Measurements from ENCODE around the gene CELF2.

The CELF2 gene

GRCh38 chr10:11272915-11273389 is 255.3 kb downstream of the CELF2 start:
- H2BK120ac ChIP-seq (ENCODE audit: insufficient read depth, low read length, poor library complexity), result no peak overlapping the region
- no peaks in the 10 kb centered on the region for H3K9me3 ChIP-seq (ENCODE audit: insufficient read depth, low read depth, low read length)
- no peaks in the 10 kb centered on the region for H3K79me1 ChIP-seq (ENCODE audit: low read length)
- no peak overlapping the region for H4K12ac ChIP-seq (ENCODE audit: low read depth, low read length)
- no peak overlapping the region for H4K91ac ChIP-seq (ENCODE audit: low read depth, low read length)
- H2BK12ac ChIP-seq (ENCODE audit: low read length), result no peak overlapping the region
- no peak overlapping the region for H4K8ac ChIP-seq (ENCODE audit: low read depth, low read length)
- no peak overlapping the region for H3K4ac ChIP-seq (ENCODE audit: low read depth, low read length)
- no peak overlapping the region for H3K23ac ChIP-seq (ENCODE audit: low read length)
- no CpG with 5 or more reads among the region's 15 CpGs for WGBS (ENCODE audit: extremely low coverage, insufficient coverage, insufficient read length)
- H3K4me2 ChIP-seq (ENCODE audit: low read length), result no peak overlapping the region
- DNase-seq, result no peak
- H2AFZ ChIP-seq (ENCODE audit: insufficient read depth, low read length, poor library complexity), result no peak overlapping the region
- H3K9ac ChIP-seq (ENCODE audit: low read length), result no peak overlapping the region
- H2AK5ac ChIP-seq (ENCODE audit: low read length), result no peak overlapping the region
- no peak overlapping the region for H3K4me3 ChIP-seq (ENCODE audit: low read depth, low read length)
- H2BK5ac ChIP-seq (ENCODE audit: low read depth, low read length, poor library complexity), result no peak overlapping the region
- no peak overlapping the region for H3K18ac ChIP-seq (ENCODE audit: low read length)
- H3K4me1 ChIP-seq (ENCODE audit: control insufficient read depth in 1 of 2, insufficient read depth in 2 of 2, low read length in 2 of 2), result peaks cover 2% of the 10 kb centered on the region in 2 experiments
- no peaks in the 10 kb centered on the region for H3K36me3 ChIP-seq (ENCODE audit: control insufficient read depth in 1 of 2, insufficient read depth in 2 of 2, low read length in 2 of 2)
- H3K14ac ChIP-seq (ENCODE audit: low read length), result no peak overlapping the region
- no peaks in the 10 kb centered on the region for H3K79me2 ChIP-seq (ENCODE audit: control insufficient read depth, insufficient read depth, low read length, poor library complexity)
- no peaks in the 10 kb centered on the region for H3K27me3 ChIP-seq (ENCODE audit: insufficient read depth, low read length)
- H3K27ac ChIP-seq (ENCODE audit: low read depth, low read length), result no peak overlapping the region

- Histone ChIP-seq H3K36me3 (ENCODE audit: control insufficient read depth in 1 of 2, insufficient read depth in 2 of 2, low read length in 2 of 2) (no peaks in the 10 kb centered on the region), H2BK12ac (ENCODE audit: low read length) (no peak overlapping the region), H4K12ac (ENCODE audit: low read depth, low read length) (no peak overlapping the region), H3K27me3 (ENCODE audit: insufficient read depth, low read length) (no peaks in the 10 kb centered on the region), H2AFZ (ENCODE audit: insufficient read depth, low read length, poor library complexity) (no peak overlapping the region), H3K4ac (ENCODE audit: low read depth, low read length) (no peak overlapping the region), H3K79me2 (ENCODE audit: control insufficient read depth, insufficient read depth, low read length, poor library complexity) (no peaks in the 10 kb centered on the region), H3K9ac (ENCODE audit: low read length) (no peak overlapping the region), H2BK5ac (ENCODE audit: low read depth, low read length, poor library complexity) (no peak overlapping the region), H3K23ac (ENCODE audit: low read length) (no peak overlapping the region), H3K4me2 (ENCODE audit: low read length) (no peak overlapping the region), H3K79me1 (ENCODE audit: low read length) (no peaks in the 10 kb centered on the region), H3K9me3 (ENCODE audit: insufficient read depth, low read depth, low read length) (no peaks in the 10 kb centered on the region), H3K4me3 (ENCODE audit: low read depth, low read length) (no peak overlapping the region), H3K4me1 (ENCODE audit: control insufficient read depth in 1 of 2, insufficient read depth in 2 of 2, low read length in 2 of 2) (peaks cover 2% of the 10 kb centered on the region in 2 experiments), H3K14ac (ENCODE audit: low read length) (no peak overlapping the region), H3K27ac (ENCODE audit: low read depth, low read length) (no peak overlapping the region), H2BK120ac (ENCODE audit: insufficient read depth, low read length, poor library complexity) (no peak overlapping the region), H2AK5ac (ENCODE audit: low read length) (no peak overlapping the region), H4K91ac (ENCODE audit: low read depth, low read length) (no peak overlapping the region), H3K18ac (ENCODE audit: low read length) (no peak overlapping the region), H4K8ac (ENCODE audit: low read depth, low read length) (no peak overlapping the region)
- no CpG with 5 or more reads among the region's 5 CpGs for WGBS (ENCODE audit: extremely low coverage, insufficient coverage, insufficient read length)
- no peak for DNase-seq
Observed at GRCh38 chr10:11274452-11274851, 256.8 kb downstream of the CELF2 start.

- Histone ChIP-seq H3K79me2 (ENCODE audit: control insufficient read depth, insufficient read depth, low read length, poor library complexity) (no peaks in the 10 kb centered on the region), H4K91ac (ENCODE audit: low read depth, low read length) (no peak overlapping the region), H3K18ac (ENCODE audit: low read length) (no peak overlapping the region), H2AK5ac (ENCODE audit: low read length) (no peak overlapping the region), H4K12ac (ENCODE audit: low read depth, low read length) (no peak overlapping the region), H2BK12ac (ENCODE audit: low read length) (no peak overlapping the region), H3K23ac (ENCODE audit: low read length) (no peak overlapping the region), H3K27me3 (ENCODE audit: insufficient read depth, low read length) (no peaks in the 10 kb centered on the region), H4K8ac (ENCODE audit: low read depth, low read length) (no peak overlapping the region), H3K79me1 (ENCODE audit: low read length) (no peaks in the 10 kb centered on the region), H2BK120ac (ENCODE audit: insufficient read depth, low read length, poor library complexity) (no peak overlapping the region), H2BK5ac (ENCODE audit: low read depth, low read length, poor library complexity) (no peak overlapping the region), H3K4me2 (ENCODE audit: low read length) (no peak overlapping the region), H3K27ac (ENCODE audit: low read depth, low read length) (no peak overlapping the region), H2AFZ (ENCODE audit: insufficient read depth, low read length, poor library complexity) (no peak overlapping the region), H3K4me3 (ENCODE audit: low read depth, low read length) (no peak overlapping the region), H3K4ac (ENCODE audit: low read depth, low read length) (no peak overlapping the region), H3K14ac (ENCODE audit: low read length) (no peak overlapping the region), H3K9ac (ENCODE audit: low read length) (no peak overlapping the region), H3K4me1 (ENCODE audit: control insufficient read depth in 1 of 2, insufficient read depth in 2 of 2, low read length in 2 of 2) (no peaks in the 10 kb centered on the region), H3K36me3 (ENCODE audit: control insufficient read depth in 1 of 2, insufficient read depth in 2 of 2, low read length in 2 of 2) (no peaks in the 10 kb centered on the region), H3K9me3 (ENCODE audit: insufficient read depth, low read depth, low read length) (no peaks in the 10 kb centered on the region)
- no CpG with 5 or more reads among the region's 12 CpGs for WGBS (ENCODE audit: extremely low coverage, insufficient coverage, insufficient read length)
- no peak for DNase-seq
Observed at GRCh38 chr10:11275651-11276050, 258.0 kb downstream of the CELF2 start.

GRCh38 chr10:11276449-11276990 is 258.8 kb downstream of the CELF2 start:
- H4K12ac ChIP-seq (ENCODE audit: low read depth, low read length), result no peak overlapping the region
- no peaks in the 10 kb centered on the region for H3K36me3 ChIP-seq (ENCODE audit: control insufficient read depth in 1 of 2, insufficient read depth in 2 of 2, low read length in 2 of 2)
- no CpG with 5 or more reads among the region's 10 CpGs for WGBS (ENCODE audit: extremely low coverage, insufficient coverage, insufficient read length)
- H3K79me1 ChIP-seq (ENCODE audit: low read length), result no peaks in the 10 kb centered on the region
- no peak overlapping the region for H3K9ac ChIP-seq (ENCODE audit: low read length)
- H2BK5ac ChIP-seq (ENCODE audit: low read depth, low read length, poor library complexity), result no peak overlapping the region
- no peak overlapping the region for H3K4me2 ChIP-seq (ENCODE audit: low read length)
- no peaks in the 10 kb centered on the region for H3K27me3 ChIP-seq (ENCODE audit: insufficient read depth, low read length)
- H3K9me3 ChIP-seq (ENCODE audit: insufficient read depth, low read depth, low read length), result no peaks in the 10 kb centered on the region
- H2AK5ac ChIP-seq (ENCODE audit: low read length), result no peak overlapping the region
- H3K14ac ChIP-seq (ENCODE audit: low read length), result no peak overlapping the region
- DNase-seq, result no peak
- H3K23ac ChIP-seq (ENCODE audit: low read length), result no peak overlapping the region
- no peak overlapping the region for H2BK120ac ChIP-seq (ENCODE audit: insufficient read depth, low read length, poor library complexity)
- no peak overlapping the region for H4K91ac ChIP-seq (ENCODE audit: low read depth, low read length)
- H3K4me1 ChIP-seq (ENCODE audit: control insufficient read depth in 1 of 2, insufficient read depth in 2 of 2, low read length in 2 of 2), result no peaks in the 10 kb centered on the region
- no peak overlapping the region for H2BK12ac ChIP-seq (ENCODE audit: low read length)
- no peak overlapping the region for H4K8ac ChIP-seq (ENCODE audit: low read depth, low read length)
- H3K4ac ChIP-seq (ENCODE audit: low read depth, low read length), result no peak overlapping the region
- no peaks in the 10 kb centered on the region for H3K79me2 ChIP-seq (ENCODE audit: control insufficient read depth, insufficient read depth, low read length, poor library complexity)
- H2AFZ ChIP-seq (ENCODE audit: insufficient read depth, low read length, poor library complexity), result no peak overlapping the region
- no peak overlapping the region for H3K4me3 ChIP-seq (ENCODE audit: low read depth, low read length)
- H3K18ac ChIP-seq (ENCODE audit: low read length), result no peak overlapping the region
- H3K27ac ChIP-seq (ENCODE audit: low read depth, low read length), result no peak overlapping the region

Measured in trophoblast cell (in vitro differentiated cells and primary cell).